GM08714 (cell line): ENCODE measurements around the gene GPBAR1.

Source experiments
- H3K4me3 ChIP-seq: fragments of 200-500 bp; sonication (Bioruptor generic); 2 replicates; pipeline ENCODE4 v1.5.1; 2014; ENCODE audit warnings: mild to moderate bottlenecking, low read length, inconsistent platforms
- ZNF274 ChIP-seq: IDR thresholded peaks from 2 replicates; pipeline ENCODE4 v1.6.1; 2012; ENCODE audit warnings: mild to moderate bottlenecking, low read depth, low read length

Gene GPBAR1

GRCh38 chr2:218229239-218229638 is 31.6 kb upstream of the GPBAR1 start:
- TF ChIP-seq ZNF274 = no peak
- no peak overlapping the region; the same call in 1 of the 2 replicates for H3K4me3 ChIP-seq

DNA sequence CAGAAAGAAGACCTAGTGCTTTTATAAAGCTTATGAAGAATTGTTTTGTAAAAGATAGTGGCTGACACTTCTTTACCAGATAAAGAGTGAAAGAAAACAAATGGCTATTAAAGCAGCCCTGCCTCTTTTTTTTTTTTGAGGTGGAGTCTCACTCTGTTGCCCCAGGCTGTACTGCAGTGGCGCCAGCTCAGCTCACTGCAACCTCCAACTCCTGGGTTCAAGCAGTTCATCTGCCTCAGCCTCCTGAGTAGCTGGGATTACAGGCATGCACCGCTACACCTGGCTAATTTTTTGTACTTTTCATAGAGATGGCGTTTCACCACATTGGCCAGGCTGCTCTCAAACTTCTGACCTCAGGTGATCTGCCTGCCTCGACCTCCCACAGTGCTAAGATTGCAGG is 31.0 kb upstream of the GPBAR1 start:
- peak overlapping the region; percentile 32; the same call in 1 of the 2 replicates for H3K4me3 ChIP-seq
- TF ChIP-seq ZNF274 = no peak

DNA sequence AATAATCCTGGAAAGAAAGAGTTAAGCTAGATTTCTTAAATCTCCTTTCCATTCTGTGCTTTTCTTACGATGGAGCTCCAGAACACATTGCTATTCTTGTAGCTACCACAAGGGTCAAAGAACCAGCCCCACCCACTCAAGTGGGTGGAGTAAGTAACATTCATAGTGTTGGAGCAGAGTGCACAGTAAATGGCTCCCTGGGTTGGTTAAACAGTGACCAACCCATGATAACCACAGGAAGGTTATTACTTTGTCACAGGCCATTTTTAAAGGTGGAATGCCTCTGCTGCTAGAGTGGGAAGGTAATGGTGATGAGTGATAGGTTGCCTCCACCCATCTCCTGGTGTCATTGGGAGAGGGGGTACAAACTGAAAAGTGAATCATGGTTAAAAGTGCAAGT is 29.9 kb upstream of the GPBAR1 start:
- TF ChIP-seq ZNF274 = no peak
- H3K4me3 ChIP-seq = peak overlapping the region; percentile 32; the same call in 1 of the 2 replicates

GRCh38 chr2:218233543-218233942 is 27.3 kb upstream of the GPBAR1 start:
- H3K4me3 ChIP-seq = no peak overlapping the region
- no peak for TF ChIP-seq ZNF274

- no peak for TF ChIP-seq ZNF274
These were observed 26.3 kb upstream of the GPBAR1 start for GRCh38 chr2:218234521-218234920.

GRCh38 chr2:218235017-218235416 is 25.8 kb upstream of the GPBAR1 start:
- H3K4me3 ChIP-seq = no peak overlapping the region
- TF ChIP-seq ZNF274 = no peak

More at GRCh38 chr2:218234521-218234920, 26.3 kb upstream of the GPBAR1 start:
- no peak overlapping the region for H3K4me3 ChIP-seq

- H3K4me3 ChIP-seq = no peak overlapping the region
- no peak for TF ChIP-seq ZNF274
These were observed 24.0 kb upstream of the GPBAR1 start for GRCh38 chr2:218236829-218237228.

GRCh38 chr2:218238887-218239286 is 21.9 kb upstream of the GPBAR1 start:
- no peak overlapping the region for H3K4me3 ChIP-seq
- TF ChIP-seq ZNF274 = no peak

GRCh38 chr2:218244204-218244603 is 16.6 kb upstream of the GPBAR1 start:
- no peak overlapping the region for H3K4me3 ChIP-seq
- TF ChIP-seq ZNF274 = no peak

DNA sequence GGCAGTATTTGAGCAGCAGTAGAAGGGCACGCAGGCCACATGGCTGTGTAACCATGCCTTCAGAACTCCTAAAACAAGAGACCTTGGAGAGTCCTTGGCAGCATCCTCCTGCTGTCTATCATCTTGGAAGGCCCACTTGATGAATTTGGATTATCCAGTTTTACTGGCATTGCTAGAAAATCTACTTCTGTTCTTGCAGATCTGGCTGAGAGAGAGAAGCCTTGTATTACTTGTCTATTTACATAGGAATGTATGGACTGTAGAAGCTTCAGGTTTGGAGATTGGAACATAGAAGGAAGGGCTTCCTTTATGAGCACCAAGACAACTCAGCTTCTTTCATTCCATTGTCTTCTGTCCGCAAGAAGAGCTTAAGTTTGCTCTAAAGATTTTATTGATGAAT is 16.1 kb upstream of the GPBAR1 start:
- TF ChIP-seq ZNF274 = no peak
- H3K4me3 ChIP-seq = no peak overlapping the region

- H3K4me3 ChIP-seq = no peak overlapping the region
- TF ChIP-seq ZNF274 = no peak
These were observed 15.6 kb upstream of the GPBAR1 start for GRCh38 chr2:218245214-218245613.

- no peak overlapping the region for H3K4me3 ChIP-seq
- no peak for TF ChIP-seq ZNF274
These were observed 11.1 kb upstream of the GPBAR1 start for GRCh38 chr2:218249691-218250090.

DNA sequence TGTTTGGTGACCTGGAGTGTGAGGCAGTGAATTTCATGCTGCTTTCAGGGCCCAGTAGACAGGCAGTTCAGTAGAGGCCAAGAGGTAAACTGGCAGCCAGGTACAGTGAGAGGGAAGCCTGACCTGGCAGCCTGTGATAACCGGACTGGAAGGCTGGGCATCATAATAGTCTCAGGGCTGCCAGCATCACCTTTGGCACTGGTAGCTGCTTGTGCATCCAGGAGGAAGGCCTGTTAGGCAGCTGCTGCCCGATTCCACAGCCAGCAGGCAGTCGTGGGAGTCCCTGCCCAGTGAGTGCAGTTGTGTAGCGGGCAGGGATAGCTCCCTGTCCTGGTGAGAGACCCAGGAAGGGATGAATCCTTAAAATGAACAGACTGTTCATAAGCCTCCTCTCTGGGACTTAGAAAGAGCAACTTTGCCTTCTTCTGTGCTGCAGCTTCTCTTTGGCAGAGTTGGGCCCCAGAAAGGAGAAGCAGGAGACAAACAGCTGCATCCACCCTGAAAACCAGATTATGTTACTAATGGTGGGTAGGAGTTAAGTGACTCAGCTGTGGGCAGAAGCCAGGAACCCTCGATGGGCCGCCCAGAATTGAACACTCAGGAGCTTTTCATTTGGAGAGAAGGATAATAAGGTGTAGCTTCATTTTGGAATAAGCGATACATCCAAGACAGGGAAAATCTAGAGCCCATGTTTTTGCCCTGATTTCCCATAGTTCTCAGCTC is 8.1 kb upstream of the GPBAR1 start:
- no peak for TF ChIP-seq ZNF274

DNA sequence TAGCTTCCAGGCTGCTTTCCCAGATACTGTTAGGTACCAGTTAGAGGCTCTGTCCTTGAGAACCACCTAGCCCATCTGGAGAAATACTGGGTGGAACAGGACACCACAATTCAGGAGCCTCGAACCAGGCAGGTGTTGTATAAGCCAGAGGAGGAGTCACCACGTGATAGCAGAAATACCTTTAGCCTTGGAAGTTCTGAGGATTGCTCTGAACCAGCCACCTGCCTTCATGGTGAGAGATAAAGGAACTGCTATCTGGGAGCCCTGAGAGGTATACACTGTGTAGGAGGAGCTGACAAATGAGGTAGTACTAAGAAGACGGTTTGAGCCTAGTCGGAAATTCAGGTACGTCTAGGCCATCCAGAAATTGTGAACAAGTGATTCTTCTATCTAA is 7.6 kb upstream of the GPBAR1 start:
- TF ChIP-seq ZNF274 = no peak
- no peak overlapping the region for H3K4me3 ChIP-seq

More for the DNA sequence above, 8.1 kb upstream of the GPBAR1 start:
- no peak overlapping the region for H3K4me3 ChIP-seq

- H3K4me3 ChIP-seq = no peak overlapping the region
- no peak for TF ChIP-seq ZNF274
These were observed 5.4 kb upstream of the GPBAR1 start for GRCh38 chr2:218255446-218255845.
